Common myeloid progenitor, CD34-positive (primary cell): ENCODE data around the gene DDX60. TPM values are rescaled to one million over a fixed set of nuclear protein-coding genes. Genes with fewer than 3 reads are reported as not detected.
A peak's percentile ranks its signal among the peaks of the same experiment; 100 is the strongest.

Experiments
- CTCF ChIA-PET: fragments of 350-600 bp; sonication (Branson Sonifier 250); formaldehyde crosslinking; loops from one replicate; lab custom pipeline; 2021; ENCODE audit warnings: antibody characterized with exemption; lab: Charles Lee
- POLR2A ChIA-PET: fragments of 350-600 bp; sonication (Branson Sonifier 250); formaldehyde crosslinking; loops from one replicate; lab custom pipeline; 2021; ENCODE audit warnings: antibody characterized with exemption; lab: Charles Lee
- DNase-seq, 3 donors: peaks; one replicate each; pipeline versions ENCODE4 v3.0.0 to v3.0.0-alpha.2; 2013
- H3K27ac ChIP-seq, 2 experiments: 1 replicate in 1 of 2; 2 replicates in 1 of 2; pipeline ENCODE4 v1.7.0; 2013; ENCODE audit warnings: inconsistent platforms in 2 of 2, low read length in 2 of 2, mild to moderate bottlenecking in 2 of 2, low read depth in 1 of 2, moderate library complexity in 1 of 2; ENCODE audit not compliant: severe bottlenecking in 2 of 2, insufficient read depth in 1 of 2, poor library complexity in 1 of 2
- H3K27me3 ChIP-seq, 5 experiments: replicated peaks in 2 of 5; 1 replicate in 3 of 5; 2 replicates in 2 of 5; pipeline versions ENCODE4 v1.6.1 to v1.7.0; 2013; ENCODE audit warnings: low read length in 4 of 5, mild to moderate bottlenecking in 2 of 5, moderate library complexity in 2 of 5, inconsistent platforms in 1 of 5; ENCODE audit not compliant: insufficient read depth in 5 of 5, control insufficient read depth in 4 of 5
- H3K36me3 ChIP-seq, 4 experiments: 1 replicate in 2 of 4; 2 replicates in 2 of 4; pipeline versions ENCODE4 v1.6.1 to v1.7.0; 2013; ENCODE audit warnings: low read length in 3 of 4, control low read depth in 1 of 4, mild to moderate bottlenecking in 1 of 4; ENCODE audit not compliant: control insufficient read depth in 4 of 4, insufficient read depth in 4 of 4
- H3K4me1 ChIP-seq, 4 experiments: 1 replicate in 3 of 4; 2 replicates in 1 of 4; pipeline versions ENCODE4 v1.6.1 to v1.7.1; 2013; ENCODE audit warnings: low read length in 3 of 4, mild to moderate bottlenecking in 3 of 4, control low read depth in 1 of 4, inconsistent platforms in 1 of 4, moderate library complexity in 1 of 4; ENCODE audit not compliant: control insufficient read depth in 4 of 4, insufficient read depth in 4 of 4; ENCODE audit errors: control extremely low read depth in 1 of 4
- H3K4me3 ChIP-seq, 7 experiments: 1 replicate in 4 of 7; 2 replicates in 3 of 7; pipeline versions ENCODE4 v1.5.1 to v1.7.0; 2013; ENCODE audit warnings: mild to moderate bottlenecking in 7 of 7, low read length in 6 of 7, moderate library complexity in 6 of 7, inconsistent platforms in 2 of 7, low read depth in 2 of 7, control low read depth in 1 of 7; ENCODE audit not compliant: insufficient read depth in 4 of 7, control insufficient read depth in 1 of 7; ENCODE audit errors: extremely low read depth in 1 of 7
- H3K9me3 ChIP-seq, 5 experiments: 1 replicate in 4 of 5; 2 replicates in 1 of 5; pipeline versions ENCODE4 v1.6.1 to v1.7.1; 2013; ENCODE audit warnings: low read length in 4 of 5, mild to moderate bottlenecking in 2 of 5, inconsistent platforms in 1 of 5, low read depth in 1 of 5, moderate library complexity in 1 of 5; ENCODE audit not compliant: control insufficient read depth in 4 of 5, insufficient read depth in 2 of 5; ENCODE audit errors: control extremely low read depth in 1 of 5
- WGBS: methylation state at CpG from one replicate; pipeline ENCODE4 v1.1.5; 2013; ENCODE audit not compliant: insufficient coverage; 5-methylcytosine and 5-hydroxymethylcytosine counted together
- polyA plus RNA-seq: library from polyadenylated mRNA; unstranded; fragments of 120-200 nt; gene quantifications from one replicate; pipeline ENCODE4 v1.2.1, GENCODE V29; 2013

The DDX60 gene
- 16.4 TPM for polyA plus RNA-seq

- POLR2A ChIA-PET, result no interaction called here
- 0% methylated on average over 28 of the region's 38 CpGs for WGBS
- Histone ChIP-seq H3K36me3 (no peaks in the 10 kb centered on the region), H3K27ac (peak within 1 kb of the TSS; percentile 81 to 94), H3K27me3 (no peaks in the 10 kb centered on the region), H3K9me3 (no peaks in the 10 kb centered on the region), H3K4me3 (peak within 1 kb of the TSS; percentile 90 to 96 (median 94)), H3K4me1 (peaks cover 2 to 14% (median 10%) of the 10 kb centered on the region in 4 experiments)
- CTCF ChIA-PET, result interaction anchor here (0.9 to 1.3 kb wide), 6 partner anchors 11 to 41 kb away, joined by 3 to 5 read pairs (median 4); no protein-coding TSS in a partner anchor
- DNase-seq, result peak; percentile 88 to 96 (median 96)
Observed at GRCh38 chr4:168318266-168318895, at the start of gene DDX60. DDX60 (minus strand) TSS chr4:168318752; CDS start chr4:168311259, 7,493 bp downstream.

GRCh38 chr4:168367065-168367464 lies 48.5 kb upstream of the DDX60 start:
- peaks cover 0 to 10% (median under 1%) of the 10 kb centered on the region in 5 experiments for H3K9me3 ChIP-seq
- H3K27me3 ChIP-seq, result no peaks in the 10 kb centered on the region
- H3K27ac ChIP-seq, result no peak overlapping the region
- WGBS, result 100% methylated on average over 2 of the region's 3 CpGs
- no peak for DNase-seq
- ChIA-PET POLR2A (no interaction called here), CTCF (no interaction called here)
- H3K4me3 ChIP-seq, result no peak overlapping the region
- H3K4me1 ChIP-seq, result no peaks in the 10 kb centered on the region
- H3K36me3 ChIP-seq, result peaks cover 3 to 63% (median 9%) of the 10 kb centered on the region in 4 experiments

DNA sequence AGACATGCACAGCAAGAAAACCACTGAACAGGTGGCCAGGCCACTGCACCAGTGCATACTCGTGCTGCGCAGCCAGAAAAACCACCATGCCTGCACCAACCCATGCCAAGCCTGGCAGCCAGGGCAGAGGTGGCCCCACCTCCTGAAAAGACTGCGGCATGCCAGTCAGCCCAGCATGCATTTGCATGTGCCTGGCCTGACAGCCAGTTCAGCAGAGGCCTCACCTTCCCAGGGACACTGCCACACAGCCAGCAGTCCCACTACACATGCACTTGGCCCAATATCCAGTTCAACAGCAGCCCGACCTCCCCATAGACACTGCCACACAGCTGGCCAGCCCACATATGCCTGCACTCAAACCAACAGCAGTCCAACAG lies 43.5 kb upstream of the DDX60 start:
- H3K4me3 ChIP-seq, result no peak overlapping the region
- 85% methylated on average over 4 of the region's 4 CpGs for WGBS
- no peak overlapping the region for H3K27ac ChIP-seq
- H3K36me3 ChIP-seq, result peaks cover 5 to 69% (median 11%) of the 10 kb centered on the region in 4 experiments
- CTCF ChIA-PET, result interaction anchor here (0.6 kb wide), 1 partner anchor 34 kb away, joined by 4 read pairs; no protein-coding TSS in a partner anchor
- no peak for DNase-seq
- POLR2A ChIA-PET, result no interaction called here
- no peaks in the 10 kb centered on the region for H3K27me3 ChIP-seq
- peaks cover 0 to 11% (median 2%) of the 10 kb centered on the region in 5 experiments for H3K9me3 ChIP-seq
- no peaks in the 10 kb centered on the region for H3K4me1 ChIP-seq

DNA sequence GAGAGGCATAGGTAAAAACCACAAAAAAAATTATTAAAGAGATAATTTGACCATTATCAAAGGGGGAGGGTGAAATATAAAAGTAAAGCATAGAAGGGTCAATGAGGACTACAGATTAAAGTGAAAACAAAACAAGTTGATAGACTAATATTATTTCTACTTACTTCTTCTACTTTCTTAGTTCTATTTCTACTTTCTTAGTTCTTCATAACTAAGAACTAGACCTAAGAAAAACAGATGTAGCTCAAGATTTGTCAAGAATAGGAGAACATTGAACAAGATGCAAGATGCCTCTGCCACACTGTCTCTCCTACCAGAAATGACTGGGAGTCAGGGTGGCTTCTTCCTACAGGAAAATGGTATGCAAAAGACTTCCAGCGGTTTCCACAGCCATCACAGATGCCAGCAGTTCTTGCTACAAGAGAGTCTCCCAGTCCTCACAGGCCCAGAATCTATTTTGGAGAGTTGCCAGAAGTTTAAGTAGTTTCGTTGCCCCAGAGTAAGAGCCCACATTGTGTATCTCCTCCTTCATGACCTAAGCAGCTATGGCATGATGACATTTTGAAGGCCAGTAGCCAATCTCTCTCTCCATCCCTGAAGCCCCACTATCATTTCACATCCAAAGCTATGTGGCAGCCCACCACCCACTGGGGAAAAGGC lies 42.9 kb upstream of the DDX60 start:
- H3K27me3 ChIP-seq, result no peaks in the 10 kb centered on the region
- H3K4me1 ChIP-seq, result no peaks in the 10 kb centered on the region
- WGBS, result 100% methylated on average over 2 of the region's 2 CpGs
- POLR2A ChIA-PET, result no interaction called here
- no peak for DNase-seq
- H3K4me3 ChIP-seq, result no peak overlapping the region
- H3K27ac ChIP-seq, result no peak overlapping the region
- peaks cover 5 to 69% (median 12%) of the 10 kb centered on the region in 4 experiments for H3K36me3 ChIP-seq
- peaks cover 0 to 9% (median 2%) of the 10 kb centered on the region in 5 experiments for H3K9me3 ChIP-seq
- CTCF ChIA-PET, result interaction anchor here (0.6 kb wide), 1 partner anchor 34 kb away, joined by 4 read pairs; no protein-coding TSS in a partner anchor

DNA sequence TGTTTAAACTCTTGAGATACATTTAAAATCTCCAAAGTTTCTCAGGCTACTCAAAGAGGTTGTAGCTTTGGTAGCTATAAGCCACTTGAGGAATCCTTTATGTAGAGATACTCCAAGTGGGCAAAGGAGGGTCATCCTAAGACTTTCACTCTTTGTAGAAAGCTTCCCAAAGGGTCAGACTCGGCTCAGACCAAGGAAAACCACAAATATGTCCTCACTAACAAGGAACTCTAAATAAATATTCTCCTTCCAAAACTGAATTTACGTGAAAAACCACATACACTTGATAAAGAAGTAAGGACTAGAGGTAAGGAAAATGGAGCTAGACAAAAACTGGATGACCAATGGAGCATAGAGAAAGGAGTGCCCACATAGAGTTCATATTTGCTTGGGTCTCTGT lies 41.7 kb upstream of the DDX60 start:
- no peak for DNase-seq

DNA sequence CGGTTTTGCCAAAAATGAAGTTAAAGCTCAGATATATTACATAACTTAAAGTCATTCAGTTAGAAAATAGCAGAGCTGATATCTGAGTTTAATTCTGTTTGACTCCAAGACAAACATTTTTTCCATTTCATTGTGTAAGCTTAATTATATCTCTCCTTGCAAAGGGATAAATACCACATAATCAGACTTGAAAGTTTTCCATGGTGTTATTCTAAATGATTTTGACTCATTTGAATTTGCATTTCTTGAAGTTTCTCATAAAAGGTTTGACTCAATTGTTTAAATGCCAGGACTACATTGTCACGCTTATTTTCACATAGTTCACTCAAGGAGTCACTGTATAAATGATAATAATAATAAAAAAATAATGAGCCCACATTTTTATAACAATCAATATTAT lies 39.4 kb upstream of the DDX60 start:
- H3K27me3 ChIP-seq, result no peaks in the 10 kb centered on the region
- H3K4me1 ChIP-seq, result no peaks in the 10 kb centered on the region
- DNase-seq, result no peak
- H3K36me3 ChIP-seq, result peaks cover 10 to 55% (median 14%) of the 10 kb centered on the region in 4 experiments
- no peak overlapping the region for H3K4me3 ChIP-seq
- ChIA-PET POLR2A (no interaction called here), CTCF (no interaction called here)
- no CpG with 5 or more reads among the region's 2 CpGs for WGBS
- no peak overlapping the region for H3K27ac ChIP-seq
- H3K9me3 ChIP-seq, result peaks cover 0 to 10% (median 2%) of the 10 kb centered on the region in 5 experiments

More for the DNA sequence above, 41.7 kb upstream of the DDX60 start:
- Histone ChIP-seq H3K27me3 (no peaks in the 10 kb centered on the region), H3K4me3 (no peak overlapping the region), H3K9me3 (peaks cover 0 to 5% (median 2%) of the 10 kb centered on the region in 5 experiments), H3K4me1 (no peaks in the 10 kb centered on the region), H3K27ac (no peak overlapping the region), H3K36me3 (peaks cover 10 to 67% (median 13%) of the 10 kb centered on the region in 4 experiments)
- CTCF ChIA-PET, result no interaction called here
- no CpG with 5 or more reads among the region's 2 CpGs for WGBS
- POLR2A ChIA-PET, result no interaction called here

- H3K36me3 ChIP-seq, result peaks cover 0 to 23% (median 10%) of the 10 kb centered on the region in 4 experiments
- CTCF ChIA-PET, result no interaction called here
- H3K27ac ChIP-seq, result no peak overlapping the region
- H3K9me3 ChIP-seq, result peaks cover 0 to 21% (median 2%) of the 10 kb centered on the region in 5 experiments
- no peak overlapping the region for H3K4me3 ChIP-seq
- DNase-seq, result no peak
- 100% methylated on average over 1 of the region's 1 CpG for WGBS
- H3K27me3 ChIP-seq, result no peaks in the 10 kb centered on the region
- POLR2A ChIA-PET, result no interaction called here
- no peaks in the 10 kb centered on the region for H3K4me1 ChIP-seq
Observed at GRCh38 chr4:168353746-168354145, 35.2 kb upstream of the DDX60 start.
